GM21619 (cell line): Measurements from ENCODE around the gene ADAMTS14.

Source experiments
- ATAC-seq: cut with Tn5 transposase; IDR thresholded peaks from one replicate; pipeline ENCODE4 v1.9.1; 2021; ENCODE audit not compliant: unreplicated experiment

The ADAMTS14 gene

DNA sequence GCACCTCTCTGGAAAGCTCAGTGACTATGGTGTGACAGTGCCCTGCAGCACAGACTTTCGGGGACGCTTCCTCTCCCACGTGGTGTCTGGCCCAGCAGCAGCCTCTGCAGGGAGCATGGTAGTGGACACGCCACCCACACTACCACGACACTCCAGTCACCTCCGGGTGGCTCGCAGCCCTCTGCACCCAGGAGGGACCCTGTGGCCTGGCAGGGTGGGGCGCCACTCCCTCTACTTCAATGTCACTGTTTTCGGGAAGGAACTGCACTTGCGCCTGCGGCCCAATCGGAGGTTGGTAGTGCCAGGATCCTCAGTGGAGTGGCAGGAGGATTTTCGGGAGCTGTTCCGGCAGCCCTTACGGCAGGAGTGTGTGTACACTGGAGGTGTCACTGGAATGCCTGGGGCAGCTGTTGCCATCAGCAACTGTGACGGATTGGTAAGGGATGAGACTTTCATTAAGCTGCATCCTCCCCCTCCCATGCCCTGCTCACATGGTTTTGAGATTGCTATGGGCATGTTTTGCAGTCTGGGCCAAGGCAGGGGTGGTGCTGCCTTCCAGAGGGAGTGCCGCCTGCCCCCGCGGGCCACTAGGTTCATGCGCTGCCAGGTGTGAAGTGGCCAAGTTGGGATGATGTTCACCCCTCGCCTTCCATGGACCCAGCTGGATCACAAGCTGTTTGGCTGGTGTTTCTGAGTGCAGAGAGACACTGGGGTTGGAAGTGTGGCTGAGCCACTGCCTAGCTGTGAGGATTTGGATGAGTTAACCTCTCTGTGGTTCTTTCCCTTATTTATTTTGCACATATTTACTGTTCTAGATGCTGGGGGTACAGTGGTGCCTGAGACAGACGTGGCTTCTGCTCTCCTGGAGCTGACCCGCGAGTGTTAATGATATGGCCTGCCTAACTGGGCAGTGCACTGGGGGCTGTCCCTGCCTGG, 2.5 kb downstream of the ADAMTS14 start:
- ATAC-seq: no peak

DNA sequence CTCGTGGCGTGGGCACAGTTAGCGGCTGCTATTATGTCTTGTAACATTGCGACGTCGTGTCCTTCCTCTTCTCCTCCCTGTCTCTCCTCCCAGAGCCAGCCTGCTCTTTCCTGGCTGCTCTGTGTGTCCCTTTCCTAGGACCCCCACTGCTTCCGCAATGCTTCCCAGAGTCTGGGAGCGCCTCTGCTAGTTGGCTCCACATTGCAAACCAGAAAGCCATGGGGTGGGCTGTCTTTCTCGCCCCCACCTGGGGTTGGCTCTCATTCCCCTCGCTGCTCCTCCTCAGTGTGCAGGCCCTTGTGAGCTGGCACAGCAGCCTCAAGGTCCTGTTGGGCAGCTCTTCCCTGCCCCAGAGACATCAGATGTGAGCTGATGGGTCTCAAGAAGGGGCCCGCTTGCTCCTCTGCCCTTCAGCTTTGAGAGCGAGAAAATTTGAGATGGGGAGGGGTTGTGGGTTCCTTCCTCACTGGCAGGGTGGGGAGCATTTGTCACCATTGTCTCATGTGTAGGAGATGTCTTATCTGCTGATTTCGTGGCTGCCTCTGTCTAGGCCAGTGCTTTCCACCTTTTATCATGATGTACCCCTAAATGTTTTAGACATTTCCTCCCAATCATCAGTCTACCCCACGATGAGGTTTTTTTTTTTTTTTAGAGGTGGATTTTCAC, 3.3 kb downstream of the ADAMTS14 start:
- no peak for ATAC-seq

DNA sequence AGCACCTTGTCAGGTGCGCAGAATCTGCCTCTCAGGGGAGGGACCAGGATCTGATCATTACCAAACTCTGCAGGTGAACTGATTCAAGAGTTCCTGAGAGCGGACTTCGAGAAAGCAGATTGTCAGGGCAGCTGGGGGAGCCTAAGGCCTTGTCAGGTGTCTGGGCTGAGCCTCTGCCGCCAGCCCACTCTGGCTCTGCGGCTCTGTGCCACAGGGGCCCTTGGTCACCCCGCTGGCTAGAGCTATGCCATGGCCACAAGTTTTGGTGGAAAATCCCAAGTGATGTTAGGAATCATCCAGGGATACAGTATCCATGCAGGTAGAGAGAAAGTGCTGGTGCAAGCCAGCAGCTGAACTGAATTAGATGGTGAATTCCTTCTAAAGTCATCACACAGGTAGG, 4.2 kb downstream of the ADAMTS14 start:
- ATAC-seq: no peak

DNA sequence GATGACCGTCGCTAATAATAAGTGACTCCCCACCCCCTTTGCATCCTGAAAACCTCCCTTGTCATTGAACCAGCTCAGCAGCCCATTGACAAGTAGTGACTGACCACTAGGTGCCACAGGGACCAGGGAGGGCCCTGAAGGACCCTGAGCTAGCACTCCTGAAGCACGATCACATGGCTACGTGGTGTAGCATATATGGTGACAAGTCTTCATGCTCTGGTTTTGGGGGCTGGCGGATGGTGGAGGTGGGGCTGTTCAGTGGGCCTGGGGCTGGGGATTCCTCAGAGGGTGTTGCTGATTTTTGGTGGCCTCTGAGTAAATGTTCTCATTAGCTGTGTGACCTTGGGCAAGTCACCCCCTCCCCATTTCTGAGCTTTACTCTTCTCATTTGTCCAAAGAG, 4.7 kb downstream of the ADAMTS14 start:
- ATAC-seq: no peak

DNA sequence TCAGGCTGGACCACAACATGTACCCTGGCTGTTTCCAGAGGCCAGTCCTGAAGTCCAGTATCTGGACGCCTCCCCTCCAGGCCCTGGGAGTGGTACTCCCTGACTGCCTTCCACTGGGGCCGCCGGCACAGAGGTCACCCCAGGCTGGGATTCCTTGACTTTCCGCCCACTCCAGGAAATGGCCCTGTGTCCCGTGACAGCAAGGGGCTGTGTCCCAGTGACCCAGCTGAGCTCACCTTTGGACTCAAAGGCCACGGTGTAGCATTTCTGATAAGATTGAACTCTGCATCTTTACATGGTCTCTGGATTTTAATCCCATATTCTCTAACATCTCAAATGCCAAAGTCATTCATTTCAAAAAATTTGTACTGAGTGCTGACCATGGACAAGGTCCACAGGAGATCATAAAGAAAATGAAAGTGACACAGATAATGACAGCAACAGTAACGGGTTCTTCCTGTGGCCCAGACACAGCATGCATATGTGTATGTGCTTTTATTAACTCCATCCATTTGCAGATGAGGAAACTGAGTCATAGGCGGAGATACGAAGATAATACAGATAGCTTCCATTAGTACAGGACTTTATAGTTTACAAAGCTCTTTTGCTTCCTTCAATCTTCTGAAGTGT, 5.4 kb downstream of the ADAMTS14 start:
- ATAC-seq: no peak

DNA sequence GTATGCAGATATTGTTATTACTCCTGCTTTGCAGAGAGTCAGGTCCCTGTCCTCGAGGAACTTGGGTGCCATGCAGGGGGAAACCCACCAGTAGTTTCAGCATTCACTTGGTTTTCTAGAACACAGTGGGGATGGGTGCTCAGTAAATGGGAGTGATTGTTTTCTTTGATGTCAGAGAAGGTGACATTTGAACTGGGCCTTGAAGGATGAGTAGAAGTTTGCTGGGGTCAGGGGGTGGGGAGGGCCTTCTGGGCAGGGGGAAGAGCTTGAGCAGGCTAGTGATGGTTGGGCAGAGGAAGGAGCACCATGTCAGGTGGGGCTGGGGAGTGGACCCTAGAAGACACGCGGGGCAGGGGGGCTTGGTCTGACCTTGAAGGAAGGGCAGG, 5.9 kb downstream of the ADAMTS14 start:
- no peak for ATAC-seq

DNA sequence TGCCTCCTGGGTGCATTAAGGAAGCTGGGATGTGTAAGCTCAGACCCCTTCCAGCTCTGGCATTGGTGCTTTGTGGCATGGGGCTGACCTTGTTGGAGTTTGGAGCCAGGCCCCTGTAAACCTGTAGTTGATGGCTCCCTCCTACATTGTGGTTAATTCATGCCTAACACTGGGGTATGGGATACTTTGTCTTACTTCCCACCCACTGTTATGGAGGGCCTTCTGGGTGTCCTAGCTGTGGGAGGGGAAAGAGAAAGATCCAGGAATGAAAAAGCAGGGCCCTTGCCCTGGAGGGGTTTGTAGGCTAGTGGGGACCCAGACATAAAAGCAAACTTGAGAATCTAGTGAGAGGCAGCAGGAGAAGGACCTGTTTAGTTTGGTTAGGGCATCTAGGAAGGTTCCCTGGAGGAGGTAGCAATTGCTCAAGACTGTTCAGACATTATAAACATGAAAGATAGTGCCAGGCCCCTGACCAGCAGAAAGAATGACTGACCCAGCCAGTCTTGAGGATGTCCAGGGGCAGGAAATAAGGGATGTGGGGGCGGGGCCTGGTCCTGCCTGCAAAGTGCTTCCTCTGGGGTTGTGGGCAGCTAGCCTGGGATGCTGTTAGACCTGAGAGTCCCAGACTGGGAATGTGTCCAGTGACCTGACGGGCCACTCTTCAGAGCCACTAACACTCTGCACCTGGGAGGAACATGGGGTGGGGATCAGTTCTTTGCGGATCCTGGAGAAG, 6.6 kb downstream of the ADAMTS14 start:
- ATAC-seq: no peak

DNA sequence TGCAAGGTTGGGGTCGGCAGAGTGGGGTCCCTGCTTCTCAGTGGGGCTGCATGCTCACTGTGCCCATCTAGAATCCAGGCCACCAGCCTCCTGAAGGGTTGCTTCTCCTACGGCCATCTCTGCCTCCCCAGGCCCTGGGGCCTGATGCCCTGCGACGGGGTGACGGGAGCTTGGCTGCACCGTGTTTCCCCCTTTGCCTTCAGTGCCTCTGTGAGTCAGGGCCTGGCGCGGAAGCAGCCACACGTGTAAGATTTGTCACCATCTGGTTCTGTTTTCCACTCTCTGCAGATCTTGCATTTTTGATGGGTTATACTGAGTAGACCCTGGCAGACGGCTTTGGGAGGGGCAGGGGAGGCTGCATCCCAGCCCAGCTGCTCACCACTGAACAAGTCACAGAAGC, 7.2 kb downstream of the ADAMTS14 start:
- ATAC-seq: no peak

DNA sequence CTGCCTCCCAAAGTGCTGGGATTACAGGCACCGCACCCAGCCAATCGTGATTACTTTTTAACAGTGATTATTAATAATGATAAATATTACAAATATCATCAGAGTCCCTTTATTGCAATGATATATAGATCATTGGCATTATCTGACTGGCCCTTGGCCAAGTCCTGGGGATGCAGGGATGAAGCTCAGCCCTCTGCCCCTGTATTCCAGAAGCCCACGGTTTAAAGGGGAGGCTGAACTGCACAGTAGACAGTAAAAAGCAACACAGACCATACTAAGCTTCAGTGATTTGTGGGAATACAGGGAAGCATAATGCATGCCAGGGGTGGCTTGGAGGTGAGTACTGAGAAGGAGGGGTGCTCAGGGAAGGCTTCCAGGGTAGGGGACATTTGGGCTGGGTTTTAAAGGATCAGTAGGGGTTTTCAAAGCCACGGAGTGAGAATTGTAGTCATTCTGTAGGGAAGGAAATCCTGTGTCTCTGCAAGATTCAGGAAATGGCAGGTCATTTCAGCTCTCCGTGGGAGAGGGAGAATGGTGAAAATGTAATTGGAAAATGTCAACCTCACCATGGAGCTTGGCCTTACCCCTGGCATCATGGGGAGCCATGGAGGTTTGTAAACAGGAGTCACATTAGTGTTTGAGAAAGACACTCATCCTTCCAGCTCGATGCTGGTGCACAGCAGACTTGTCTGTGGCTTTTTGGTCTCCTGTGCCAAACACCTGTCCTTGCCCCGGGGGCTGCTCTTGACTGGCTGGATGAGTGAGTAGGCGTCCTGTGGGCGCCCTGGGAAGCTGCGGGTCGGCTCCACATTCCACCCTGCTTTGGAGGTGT, 8.8 kb downstream of the ADAMTS14 start:
- ATAC-seq: no peak

DNA sequence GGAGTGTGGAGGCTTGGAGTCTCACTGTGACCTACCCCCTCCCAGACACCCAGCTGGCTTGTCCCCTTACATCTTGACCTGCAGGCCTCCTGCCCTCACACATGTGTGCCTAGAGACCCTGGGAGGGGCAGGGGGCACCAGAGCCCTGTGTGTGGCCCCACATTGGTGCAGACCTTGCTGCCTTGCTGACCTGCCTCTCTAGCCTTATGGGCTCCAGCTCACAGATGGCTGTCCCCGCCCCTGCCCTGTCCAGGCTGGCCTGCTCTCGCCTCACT, 9.4 kb downstream of the ADAMTS14 start:
- no peak for ATAC-seq

DNA sequence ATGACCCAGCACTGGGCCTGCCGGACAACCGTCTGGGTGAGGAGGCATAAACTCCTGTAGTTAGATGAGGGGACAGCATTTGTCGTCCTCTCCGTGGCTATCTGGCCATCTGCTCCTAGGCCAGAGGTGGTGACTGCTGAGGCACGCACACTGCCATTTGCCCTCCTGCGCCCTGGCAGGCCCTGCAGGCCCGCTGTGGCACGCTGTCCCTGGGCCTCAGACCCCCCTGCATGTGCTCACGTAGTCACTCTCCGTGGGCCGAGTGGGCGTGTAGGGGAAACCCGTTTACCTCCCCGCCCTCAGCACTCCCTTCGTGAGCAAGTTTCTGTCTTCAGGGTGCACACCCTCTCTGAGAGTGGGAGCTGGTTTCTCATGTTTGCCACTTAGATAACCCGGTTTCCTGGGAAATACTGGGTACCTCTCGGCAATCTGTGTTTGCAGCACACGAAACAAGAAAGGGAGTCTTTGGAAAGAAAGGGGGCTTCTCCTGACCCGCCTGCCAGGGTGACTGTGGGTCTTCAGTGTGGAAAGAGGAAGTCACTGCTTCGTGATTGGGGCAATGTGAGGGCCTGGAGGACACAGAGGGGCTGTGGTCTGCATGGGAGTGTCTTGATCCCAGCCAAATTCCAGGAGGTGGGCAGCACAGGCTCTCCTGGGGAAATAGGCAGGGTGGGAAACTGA, 10.8 kb downstream of the ADAMTS14 start:
- no peak for ATAC-seq

DNA sequence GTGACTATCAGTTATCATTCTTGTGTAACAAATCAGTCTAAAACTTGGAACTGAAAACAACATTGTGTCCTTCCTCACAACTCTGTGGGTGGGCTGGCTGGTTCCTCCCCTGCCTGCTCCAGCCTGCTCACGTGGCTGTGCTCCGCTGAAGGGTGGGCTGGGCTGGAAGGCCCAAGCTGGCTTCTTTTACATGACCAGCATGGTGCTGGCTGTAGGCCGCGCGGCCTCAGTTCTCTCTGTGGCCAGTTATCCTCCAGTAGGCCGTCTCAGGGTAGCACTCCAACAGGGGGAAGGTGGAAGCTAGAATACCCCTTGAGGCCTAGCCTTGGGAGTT, 11.3 kb downstream of the ADAMTS14 start:
- no peak for ATAC-seq

DNA sequence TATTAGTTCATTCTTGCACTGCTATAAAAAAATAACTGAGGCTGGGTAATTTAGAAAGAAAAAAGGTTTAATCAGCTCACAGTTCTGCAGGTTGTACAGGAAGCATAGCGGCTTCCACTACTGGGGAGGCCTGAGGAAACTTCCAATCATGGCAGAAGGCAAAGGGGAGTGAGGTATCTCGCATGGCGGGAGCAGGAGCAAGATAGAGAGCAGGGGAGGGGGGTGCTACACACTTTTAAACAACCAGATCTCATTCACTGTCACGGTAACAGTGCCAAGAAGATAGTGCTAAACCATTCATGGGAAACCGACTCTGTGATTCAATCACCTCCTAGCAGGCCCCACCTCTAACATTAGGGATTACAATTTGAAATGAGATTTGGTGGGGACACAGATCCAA, 11.6 kb downstream of the ADAMTS14 start:
- no peak for ATAC-seq

DNA sequence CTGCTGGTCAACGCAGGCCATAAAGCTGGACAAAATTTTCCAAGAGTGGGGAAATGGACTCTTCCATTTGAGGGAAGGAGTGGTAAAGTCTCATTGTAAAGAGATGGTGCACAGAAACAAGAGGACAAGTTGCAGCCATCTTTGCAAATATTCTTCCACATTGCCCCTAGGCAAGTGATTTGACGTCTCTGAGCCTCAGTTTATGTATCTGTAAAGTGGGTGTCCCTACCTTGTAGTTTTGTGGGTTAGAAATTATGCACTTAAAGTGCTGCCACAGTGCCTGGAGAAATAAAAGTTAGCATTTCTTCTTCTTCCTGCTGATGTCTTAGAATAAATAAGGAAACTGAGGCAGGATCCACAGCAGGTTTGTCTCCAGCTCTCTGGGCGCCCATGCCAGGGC, 12.1 kb downstream of the ADAMTS14 start:
- no peak for ATAC-seq

DNA sequence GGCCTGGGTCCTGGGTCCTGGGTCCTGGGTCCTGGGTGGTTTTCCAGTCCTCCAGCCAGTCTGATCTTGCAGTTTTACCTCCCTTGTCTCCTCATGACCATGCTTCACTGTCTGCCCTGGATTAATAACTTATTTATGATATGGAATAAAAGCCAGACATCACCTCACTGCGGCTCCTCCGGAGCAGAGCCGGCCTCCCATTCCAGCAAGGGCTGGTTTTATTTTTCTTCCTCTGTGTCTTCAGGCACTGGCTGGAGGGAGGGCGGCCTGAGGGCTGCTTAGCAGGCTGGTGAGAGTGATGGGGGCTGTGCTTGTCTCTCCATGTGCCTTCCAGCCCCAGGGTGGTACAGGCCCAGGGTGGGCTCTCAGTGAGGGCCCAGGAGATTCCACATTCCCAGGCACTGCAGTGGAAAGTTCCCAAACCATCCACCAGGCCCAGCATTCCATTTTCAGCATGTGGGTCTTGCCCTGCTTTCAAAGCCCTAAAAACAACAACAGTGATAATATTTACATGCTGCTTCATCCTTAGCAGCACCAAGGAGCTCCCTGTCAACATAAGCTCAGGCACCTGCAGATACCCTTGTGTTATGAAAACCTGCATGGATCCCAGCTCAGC, 12.6 kb downstream of the ADAMTS14 start:
- no peak for ATAC-seq

DNA sequence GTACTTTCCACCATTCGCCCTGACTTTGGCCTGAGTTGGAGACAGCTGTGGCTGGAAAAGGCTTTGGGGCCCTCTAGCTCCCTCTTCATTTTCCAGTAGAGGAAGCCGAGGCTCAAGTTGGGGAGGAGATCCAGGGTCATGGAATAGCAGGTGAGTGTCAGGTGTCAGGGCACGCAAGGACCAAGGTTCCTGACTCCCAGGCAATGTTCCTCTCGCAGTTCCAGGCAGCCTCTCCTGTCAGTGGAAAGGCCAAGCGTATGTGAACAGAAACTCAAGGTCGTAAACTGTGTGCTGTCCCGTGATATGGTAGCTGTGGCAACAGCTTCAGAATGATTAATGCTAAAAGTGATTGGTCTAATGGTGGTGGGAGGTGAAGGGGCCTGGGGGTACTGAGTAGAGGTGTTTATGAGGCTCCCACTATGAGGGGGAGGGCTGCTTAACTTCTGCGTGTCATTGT, 13.2 kb downstream of the ADAMTS14 start:
- no peak for ATAC-seq

DNA sequence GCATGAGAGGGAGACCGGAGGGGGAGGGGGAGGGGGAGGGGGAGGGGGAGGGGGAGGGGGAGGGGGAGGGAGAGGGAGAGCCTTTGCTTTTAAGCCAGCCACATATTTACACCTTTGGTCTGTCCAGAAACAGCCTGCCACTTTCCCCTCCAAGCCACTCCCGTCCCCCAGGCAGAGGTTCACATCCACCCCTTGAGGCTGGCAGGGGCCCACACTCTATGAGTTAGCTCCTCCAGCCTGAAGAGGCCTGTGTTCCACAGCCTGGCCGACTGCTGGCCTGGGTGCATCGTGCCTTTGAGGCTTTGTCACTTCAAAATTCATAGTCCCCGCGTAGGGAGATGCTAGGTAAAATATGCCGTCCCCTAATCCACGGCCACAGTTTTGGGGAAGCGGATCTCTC, 16.5 kb downstream of the ADAMTS14 start:
- ATAC-seq: no peak

DNA sequence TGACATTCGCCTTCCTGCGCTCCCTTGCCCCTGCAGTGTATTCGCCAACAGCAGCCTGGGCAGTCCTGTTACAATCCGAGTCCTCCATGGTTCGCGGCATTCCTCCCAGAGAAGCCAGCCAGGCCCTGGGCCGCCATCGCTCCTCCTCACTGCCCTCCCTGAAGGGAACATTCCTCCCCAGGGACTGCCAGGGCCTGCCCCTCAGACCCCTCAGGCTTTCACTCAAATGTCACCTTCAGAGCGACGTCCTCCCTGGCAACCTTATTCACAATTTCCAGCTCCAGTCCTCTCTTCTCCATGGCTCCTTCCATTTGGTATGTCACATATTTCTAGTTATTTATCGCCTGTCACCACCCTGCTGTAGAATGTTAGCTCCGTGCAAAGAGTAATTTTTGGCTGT, 17.4 kb downstream of the ADAMTS14 start:
- ATAC-seq: no peak

DNA sequence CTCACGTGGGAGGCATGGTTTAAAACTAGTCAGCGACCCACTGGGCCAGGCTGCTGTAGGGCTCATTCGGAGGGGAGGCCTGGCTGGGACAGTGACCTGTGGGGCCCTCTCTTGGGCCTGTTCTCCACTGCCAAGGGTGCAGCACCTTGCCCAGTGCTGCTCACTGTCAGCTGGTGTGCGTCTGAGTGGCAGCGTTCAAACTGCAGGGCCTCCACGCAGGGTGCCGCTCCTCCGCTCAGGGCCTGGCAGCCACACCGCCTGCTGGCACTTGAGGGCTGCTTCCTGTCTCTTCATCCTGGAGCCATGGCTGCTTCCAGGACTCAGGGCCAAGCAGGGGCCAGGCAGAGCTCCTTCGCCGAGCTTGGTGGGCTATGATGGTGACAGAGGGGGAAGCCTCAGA, 18.3 kb downstream of the ADAMTS14 start:
- ATAC-seq: no peak

DNA sequence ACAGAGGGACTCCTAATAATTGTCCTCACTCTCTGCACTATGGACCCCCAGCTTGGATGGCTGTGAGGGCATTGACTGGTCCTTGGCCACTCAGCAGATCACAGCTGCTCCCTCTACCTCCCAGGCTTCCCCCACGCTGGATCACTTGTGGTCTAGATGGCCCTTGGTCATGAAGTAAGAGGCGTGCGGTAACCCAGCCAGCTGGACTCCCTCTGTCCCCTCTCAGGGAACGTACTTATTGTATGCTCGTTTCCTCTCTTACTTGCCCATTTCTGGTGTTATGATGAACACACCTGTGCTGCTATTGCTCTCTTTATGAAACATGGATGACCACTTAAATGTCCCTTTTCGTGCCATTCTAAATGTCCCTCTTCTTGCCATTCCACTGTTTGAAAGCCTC, 19.3 kb downstream of the ADAMTS14 start:
- no peak for ATAC-seq
